ENCODE data around the gene RASL11B.

The RASL11B gene

DNA sequence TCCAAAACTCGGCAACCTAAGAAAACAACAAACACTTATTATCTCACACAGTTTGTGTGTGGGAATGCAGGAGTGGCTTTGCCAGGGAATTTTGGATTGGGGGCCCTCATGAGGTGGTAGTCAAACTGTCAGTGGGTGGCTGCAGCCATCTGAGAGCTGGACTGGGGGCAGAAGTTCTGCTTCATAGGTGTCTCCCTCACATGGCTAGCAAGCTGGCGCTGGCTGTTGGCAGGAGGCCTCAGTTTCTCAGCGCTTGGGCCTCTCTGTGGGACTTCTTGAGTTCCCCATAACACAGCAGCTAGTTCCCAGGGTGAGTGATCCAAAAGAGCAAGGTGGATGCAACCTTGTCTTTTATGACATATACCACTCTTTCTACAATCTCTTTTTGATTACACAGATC lies 26.0 kb upstream of the RASL11B start:
- no peaks in the 10 kb centered on the region for H3K27me3 ChIP-seq (ENCODE audit: control insufficient read depth, insufficient read depth, low read length)
- no peaks in the 10 kb centered on the region for H3K9me3 ChIP-seq (ENCODE audit: control insufficient read depth, insufficient read depth, low read length)
- no peak overlapping the region for H3K9ac ChIP-seq (ENCODE audit: low read depth, low read length)
- H3K36me3 ChIP-seq (ENCODE audit: control insufficient read depth, insufficient read depth, low read length): no peaks in the 10 kb centered on the region
- peaks cover 24% of the 10 kb centered on the region for H3K4me1 ChIP-seq (ENCODE audit: control insufficient read depth, insufficient read depth, low read length)
- no peak overlapping the region for H3K4me3 ChIP-seq (ENCODE audit: low read depth, low read length)

DNA sequence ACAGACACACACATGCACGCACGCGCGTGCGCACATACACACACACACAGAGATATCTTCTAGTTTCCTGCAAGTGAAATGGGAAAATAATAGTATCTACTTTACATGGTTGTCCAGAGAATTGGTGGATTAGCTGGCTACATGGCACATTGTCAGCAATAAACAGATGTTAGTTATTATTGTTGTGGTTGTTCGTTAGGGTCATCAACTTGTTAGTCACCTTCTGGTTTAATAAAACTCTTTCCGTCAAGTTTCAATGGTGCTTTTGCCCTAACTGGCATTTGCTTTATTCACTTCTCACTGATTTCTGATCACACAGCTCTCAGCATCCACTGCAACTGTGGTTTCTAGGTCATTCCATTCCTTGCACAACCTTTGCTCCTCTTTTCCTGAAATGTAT lies 25.4 kb upstream of the RASL11B start:
- Histone ChIP-seq H3K36me3 (ENCODE audit: control insufficient read depth, insufficient read depth, low read length) (no peaks in the 10 kb centered on the region), H3K4me3 (ENCODE audit: low read depth, low read length) (no peak overlapping the region), H3K4me1 (ENCODE audit: control insufficient read depth, insufficient read depth, low read length) (peaks cover 26% of the 10 kb centered on the region), H3K9ac (ENCODE audit: low read depth, low read length) (no peak overlapping the region), H3K27me3 (ENCODE audit: control insufficient read depth, insufficient read depth, low read length) (no peaks in the 10 kb centered on the region), H3K9me3 (ENCODE audit: control insufficient read depth, insufficient read depth, low read length) (no peaks in the 10 kb centered on the region)

DNA sequence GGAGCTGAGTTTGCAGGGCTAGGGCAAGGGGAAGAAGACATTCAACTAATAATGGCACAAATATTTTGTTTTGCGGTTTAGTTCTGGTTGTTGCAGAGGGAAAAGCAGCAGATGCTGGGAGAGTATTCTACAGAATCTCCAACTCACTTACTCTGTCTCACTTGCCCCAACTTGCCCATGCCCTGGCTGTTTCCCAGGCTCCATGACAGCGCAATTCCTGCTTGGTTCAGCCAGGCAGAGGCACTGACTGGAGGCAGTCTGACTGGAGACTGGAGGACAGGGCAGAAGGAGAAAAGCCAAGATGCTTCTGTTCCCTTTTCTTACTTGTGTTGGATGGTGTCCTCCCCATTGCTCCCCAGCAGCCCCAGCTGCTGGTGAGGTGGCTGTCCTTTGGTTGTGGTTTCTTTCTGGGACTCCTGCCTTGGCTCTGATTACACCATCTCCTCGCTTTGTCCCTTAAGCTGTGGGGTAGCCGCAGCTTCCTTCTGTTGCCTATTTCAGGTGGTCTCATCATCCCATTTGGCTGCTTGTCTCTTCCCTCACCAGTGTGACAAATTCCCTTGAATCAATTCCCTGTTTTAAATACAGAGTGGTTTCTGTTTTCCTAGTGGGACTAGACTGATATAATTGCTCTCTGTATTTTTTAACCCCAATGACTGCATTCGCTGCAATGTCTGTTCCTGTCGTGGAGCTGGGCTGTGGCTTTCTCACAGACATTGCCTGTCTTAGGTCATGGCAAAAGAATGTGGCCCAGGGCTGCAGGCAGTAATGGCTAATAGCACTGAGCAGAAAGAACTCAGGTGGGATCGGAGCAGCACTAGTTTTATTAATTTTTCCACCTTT lies 24.2 kb upstream of the RASL11B start:
- Histone ChIP-seq H3K27me3 (ENCODE audit: control insufficient read depth, insufficient read depth, low read length) (no peaks in the 10 kb centered on the region), H3K9me3 (ENCODE audit: control insufficient read depth, insufficient read depth, low read length) (no peaks in the 10 kb centered on the region), H3K36me3 (ENCODE audit: control insufficient read depth, insufficient read depth, low read length) (no peaks in the 10 kb centered on the region), H3K9ac (ENCODE audit: low read depth, low read length) (no peak overlapping the region), H3K4me1 (ENCODE audit: control insufficient read depth, insufficient read depth, low read length) (peaks cover 29% of the 10 kb centered on the region), H3K4me3 (ENCODE audit: low read depth, low read length) (no peak overlapping the region)

DNA sequence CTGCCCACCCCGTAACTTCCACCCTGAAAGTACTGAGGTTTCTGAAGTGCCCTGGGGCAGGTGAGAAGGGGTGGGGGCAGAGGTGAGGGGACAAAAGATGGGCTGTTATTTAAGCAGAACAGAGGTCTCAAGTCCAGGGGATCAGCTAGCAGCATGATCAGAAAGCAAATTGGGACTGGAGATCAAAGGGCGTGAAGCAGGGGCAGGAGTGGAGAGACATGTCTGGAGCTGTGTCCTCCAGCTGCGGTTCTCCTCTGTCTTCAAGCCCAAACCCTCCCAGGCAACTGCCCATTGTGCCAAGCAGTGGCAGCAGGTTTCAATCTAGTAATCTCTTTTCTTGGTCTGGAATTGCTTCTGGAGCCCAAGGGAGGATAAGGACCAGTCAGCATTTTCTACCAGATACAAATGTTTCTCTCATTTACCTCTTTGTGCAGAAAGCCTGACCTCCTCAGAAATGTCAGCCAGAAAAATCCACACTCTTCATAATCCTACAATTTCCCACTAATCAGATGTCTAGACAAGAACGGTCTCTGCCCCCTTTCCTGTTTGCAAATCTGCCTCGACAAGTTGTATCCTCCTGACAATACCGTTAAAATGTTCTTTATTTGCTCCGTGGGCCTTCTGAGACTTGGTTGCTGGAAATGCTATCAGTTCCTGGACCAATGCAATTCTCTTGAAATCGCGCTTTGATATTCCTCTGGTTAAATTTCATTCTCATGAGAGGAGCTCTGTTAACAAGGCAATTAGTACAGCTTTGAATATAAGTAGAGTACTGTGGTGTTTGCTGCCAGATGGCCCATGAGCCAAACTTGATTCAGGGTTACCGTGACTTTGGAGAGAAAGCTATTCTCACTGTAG lies 23.2 kb upstream of the RASL11B start:
- Histone ChIP-seq H3K9ac (ENCODE audit: low read depth, low read length) (no peak overlapping the region), H3K4me3 (ENCODE audit: low read depth, low read length) (no peak overlapping the region)

DNA sequence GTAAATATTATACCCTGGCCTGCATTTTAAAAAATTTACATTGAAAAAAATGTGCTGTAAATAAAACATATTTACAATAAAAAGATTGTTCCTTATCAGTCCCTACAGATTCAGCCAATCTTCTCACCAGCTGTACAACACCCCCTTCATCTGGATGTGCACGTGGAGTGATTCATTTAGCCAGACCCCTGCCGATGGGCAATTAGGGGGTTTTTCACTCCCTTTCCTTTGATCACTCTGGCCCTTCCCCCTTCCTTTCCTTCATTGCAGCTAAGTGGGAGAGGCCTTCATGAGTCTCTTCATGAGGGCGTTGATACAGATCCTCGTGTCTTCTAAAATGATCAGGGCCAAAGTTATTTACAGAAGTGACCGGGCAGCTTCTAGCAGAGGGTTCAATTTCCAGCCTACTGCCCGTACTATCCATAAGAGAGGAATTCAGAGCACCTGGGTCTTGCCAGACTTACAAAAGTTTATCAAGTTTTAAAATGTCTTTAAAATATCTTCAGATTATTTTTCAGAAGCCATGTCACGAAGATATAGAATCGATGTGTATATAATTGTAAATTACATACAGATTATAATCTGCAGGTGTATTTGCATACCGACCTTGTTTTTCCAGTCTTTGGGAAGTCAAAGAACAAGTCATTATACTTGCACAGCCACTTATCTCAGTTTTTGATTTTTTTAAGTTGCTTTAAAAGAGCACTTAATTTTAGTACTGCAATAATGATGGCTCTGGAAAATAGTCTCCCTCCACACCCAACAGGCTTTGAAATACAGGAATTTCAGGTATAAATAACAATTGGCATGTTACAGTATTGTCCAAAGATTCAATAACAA lies 21.4 kb upstream of the RASL11B start:
- H3K9ac ChIP-seq (ENCODE audit: low read depth, low read length): no peak overlapping the region
- no peaks in the 10 kb centered on the region for H3K36me3 ChIP-seq (ENCODE audit: control insufficient read depth, insufficient read depth, low read length)
- no peaks in the 10 kb centered on the region for H3K27me3 ChIP-seq (ENCODE audit: control insufficient read depth, insufficient read depth, low read length)
- no peak overlapping the region for H3K4me3 ChIP-seq (ENCODE audit: low read depth, low read length)
- H3K4me1 ChIP-seq (ENCODE audit: control insufficient read depth, insufficient read depth, low read length): peaks cover 20% of the 10 kb centered on the region
- no peaks in the 10 kb centered on the region for H3K9me3 ChIP-seq (ENCODE audit: control insufficient read depth, insufficient read depth, low read length)

More for the DNA sequence above, 23.2 kb upstream of the RASL11B start:
- Histone ChIP-seq H3K27me3 (ENCODE audit: control insufficient read depth, insufficient read depth, low read length) (no peaks in the 10 kb centered on the region), H3K36me3 (ENCODE audit: control insufficient read depth, insufficient read depth, low read length) (no peaks in the 10 kb centered on the region), H3K9me3 (ENCODE audit: control insufficient read depth, insufficient read depth, low read length) (no peaks in the 10 kb centered on the region), H3K4me1 (ENCODE audit: control insufficient read depth, insufficient read depth, low read length) (peaks cover 31% of the 10 kb centered on the region)

DNA sequence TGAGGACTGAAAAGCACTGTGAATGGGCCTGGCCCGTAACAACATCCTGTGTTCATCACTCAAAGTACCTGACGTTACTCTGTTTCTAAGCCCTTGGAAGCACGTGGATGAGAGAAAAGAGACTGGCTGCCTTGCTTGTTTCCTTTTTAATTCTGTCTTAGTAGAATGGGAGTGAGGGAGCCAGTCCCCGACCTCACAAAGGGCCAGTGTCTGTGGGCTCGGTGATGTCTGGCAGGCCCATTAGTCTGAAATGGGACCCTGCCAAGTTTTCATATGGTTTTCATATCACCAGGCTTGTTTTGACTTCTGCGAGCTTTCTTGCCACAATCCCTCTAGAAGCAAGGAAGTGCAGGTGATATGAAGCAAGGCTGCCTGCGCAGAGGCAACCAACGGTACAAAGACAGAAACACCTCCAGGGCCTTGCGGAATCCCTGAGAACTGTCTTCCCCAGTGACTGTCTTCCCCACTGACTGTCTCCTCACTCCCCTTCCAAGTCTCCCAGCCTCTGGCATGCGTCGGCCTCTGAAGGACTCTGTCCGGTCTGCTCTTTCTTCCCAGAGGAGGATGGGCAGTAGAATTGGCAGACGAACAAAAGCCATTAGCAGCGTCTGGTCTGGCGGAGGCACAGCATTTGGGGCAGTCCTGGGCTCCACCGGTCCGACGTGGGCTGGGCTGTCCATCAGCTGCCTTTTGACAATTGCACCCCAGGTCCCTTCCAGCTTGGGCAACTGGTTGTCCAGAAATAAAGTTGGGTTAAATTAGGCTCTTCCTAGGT lies 20.2 kb upstream of the RASL11B start:
- Histone ChIP-seq H3K36me3 (ENCODE audit: control insufficient read depth, insufficient read depth, low read length) (no peaks in the 10 kb centered on the region), H3K4me1 (ENCODE audit: control insufficient read depth, insufficient read depth, low read length) (peaks cover 18% of the 10 kb centered on the region), H3K27me3 (ENCODE audit: control insufficient read depth, insufficient read depth, low read length) (no peaks in the 10 kb centered on the region)

DNA sequence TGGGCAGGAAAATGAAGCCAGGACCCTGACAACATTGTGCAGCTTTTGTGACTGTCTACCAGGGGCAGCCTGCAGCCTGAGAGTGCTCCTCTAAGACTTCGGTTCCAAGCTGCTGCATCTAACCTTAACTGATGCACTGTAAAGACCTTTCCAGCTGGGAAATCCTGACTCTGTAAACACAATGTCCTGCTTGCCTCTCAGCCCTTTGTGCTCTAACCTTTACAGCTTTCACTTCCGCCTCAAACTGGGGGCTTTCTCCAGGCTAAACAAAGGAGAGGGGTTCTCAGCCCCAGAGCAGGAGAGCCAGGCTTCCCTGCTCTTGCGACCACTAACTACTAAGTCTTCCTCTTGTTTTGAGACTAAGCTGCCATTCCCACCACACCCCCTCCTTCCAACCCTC lies 19.3 kb upstream of the RASL11B start:
- Histone ChIP-seq H3K9ac (ENCODE audit: low read depth, low read length) (no peak overlapping the region), H3K4me3 (ENCODE audit: low read depth, low read length) (no peak overlapping the region), H3K4me1 (ENCODE audit: control insufficient read depth, insufficient read depth, low read length) (peaks cover 18% of the 10 kb centered on the region), H3K9me3 (ENCODE audit: control insufficient read depth, insufficient read depth, low read length) (no peaks in the 10 kb centered on the region), H3K36me3 (ENCODE audit: control insufficient read depth, insufficient read depth, low read length) (no peaks in the 10 kb centered on the region), H3K27me3 (ENCODE audit: control insufficient read depth, insufficient read depth, low read length) (no peaks in the 10 kb centered on the region)

More for the DNA sequence above, 20.2 kb upstream of the RASL11B start:
- no peak overlapping the region for H3K9ac ChIP-seq (ENCODE audit: low read depth, low read length)
- H3K9me3 ChIP-seq (ENCODE audit: control insufficient read depth, insufficient read depth, low read length): no peaks in the 10 kb centered on the region
- H3K4me3 ChIP-seq (ENCODE audit: low read depth, low read length): no peak overlapping the region

DNA sequence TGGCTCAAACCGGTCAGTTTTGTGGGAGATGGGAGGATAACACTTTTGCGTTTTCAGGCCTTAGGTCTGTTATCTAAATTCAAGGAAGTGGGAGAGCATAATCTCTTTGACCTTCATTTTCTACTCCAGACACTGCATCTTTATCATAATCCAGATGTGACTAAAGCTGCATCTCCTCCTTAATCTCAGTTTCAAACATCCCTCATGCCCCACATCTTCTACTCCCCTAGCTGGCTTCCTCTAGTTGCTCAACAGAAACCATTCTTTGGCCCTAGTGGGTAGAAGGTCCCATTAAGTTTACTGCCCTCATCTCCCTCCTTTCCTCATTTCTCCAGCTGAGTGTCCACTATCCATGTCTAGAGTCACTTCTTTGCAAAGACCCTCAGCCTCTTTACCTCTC lies 18.8 kb upstream of the RASL11B start:
- Histone ChIP-seq H3K36me3 (ENCODE audit: control insufficient read depth, insufficient read depth, low read length) (no peaks in the 10 kb centered on the region), H3K4me1 (ENCODE audit: control insufficient read depth, insufficient read depth, low read length) (peaks cover 18% of the 10 kb centered on the region), H3K9ac (ENCODE audit: low read depth, low read length) (no peak overlapping the region), H3K9me3 (ENCODE audit: control insufficient read depth, insufficient read depth, low read length) (no peaks in the 10 kb centered on the region), H3K27me3 (ENCODE audit: control insufficient read depth, insufficient read depth, low read length) (no peaks in the 10 kb centered on the region), H3K4me3 (ENCODE audit: low read depth, low read length) (no peak overlapping the region)

DNA sequence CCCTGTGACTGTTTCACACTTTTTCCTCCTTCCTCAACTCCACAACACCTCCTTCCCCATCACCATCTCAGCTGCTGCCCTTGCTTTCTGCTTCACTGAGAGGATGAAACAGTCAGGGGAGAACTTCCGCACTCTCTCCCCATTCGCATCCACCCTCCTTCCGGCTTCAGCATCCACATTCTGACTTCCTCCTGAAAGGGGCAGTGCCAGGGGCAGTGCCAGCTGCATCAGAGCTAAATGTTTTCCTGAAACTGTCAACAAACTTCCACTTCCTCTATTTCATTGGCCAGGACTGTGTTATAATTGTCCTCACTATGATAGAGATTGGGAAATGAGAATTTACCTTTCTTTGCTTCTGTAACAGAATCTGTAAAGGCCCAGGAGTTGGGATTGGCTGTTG lies 18.2 kb upstream of the RASL11B start:
- no peak overlapping the region for H3K4me3 ChIP-seq (ENCODE audit: low read depth, low read length)
- H3K27me3 ChIP-seq (ENCODE audit: control insufficient read depth, insufficient read depth, low read length): no peaks in the 10 kb centered on the region
- H3K9me3 ChIP-seq (ENCODE audit: control insufficient read depth, insufficient read depth, low read length): no peaks in the 10 kb centered on the region
- peaks cover 19% of the 10 kb centered on the region for H3K4me1 ChIP-seq (ENCODE audit: control insufficient read depth, insufficient read depth, low read length)
- H3K9ac ChIP-seq (ENCODE audit: low read depth, low read length): no peak overlapping the region
- no peaks in the 10 kb centered on the region for H3K36me3 ChIP-seq (ENCODE audit: control insufficient read depth, insufficient read depth, low read length)

DNA sequence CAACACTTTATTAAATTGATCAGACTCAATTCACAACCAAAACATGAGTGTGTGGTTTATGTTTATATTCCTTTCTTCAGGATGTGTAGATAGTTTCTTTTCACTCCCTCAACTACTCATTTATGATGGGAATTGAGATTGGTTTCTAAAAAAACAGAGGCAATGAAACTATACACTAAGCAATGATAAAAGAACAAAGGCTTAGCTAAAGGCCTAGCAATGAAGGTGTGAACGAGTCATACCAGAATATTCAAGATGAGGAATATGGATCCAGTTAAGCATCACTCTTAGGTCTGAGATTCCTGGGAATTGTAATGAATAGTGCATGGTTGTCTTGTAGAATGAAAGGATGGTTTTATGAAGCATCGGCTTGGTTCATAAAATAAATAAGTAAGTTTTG lies 17.5 kb upstream of the RASL11B start:
- Histone ChIP-seq H3K9me3 (ENCODE audit: control insufficient read depth, insufficient read depth, low read length) (no peaks in the 10 kb centered on the region), H3K9ac (ENCODE audit: low read depth, low read length) (no peak overlapping the region), H3K4me1 (ENCODE audit: control insufficient read depth, insufficient read depth, low read length) (peaks cover 20% of the 10 kb centered on the region), H3K27me3 (ENCODE audit: control insufficient read depth, insufficient read depth, low read length) (no peaks in the 10 kb centered on the region), H3K36me3 (ENCODE audit: control insufficient read depth, insufficient read depth, low read length) (no peaks in the 10 kb centered on the region), H3K4me3 (ENCODE audit: low read depth, low read length) (no peak overlapping the region)

DNA sequence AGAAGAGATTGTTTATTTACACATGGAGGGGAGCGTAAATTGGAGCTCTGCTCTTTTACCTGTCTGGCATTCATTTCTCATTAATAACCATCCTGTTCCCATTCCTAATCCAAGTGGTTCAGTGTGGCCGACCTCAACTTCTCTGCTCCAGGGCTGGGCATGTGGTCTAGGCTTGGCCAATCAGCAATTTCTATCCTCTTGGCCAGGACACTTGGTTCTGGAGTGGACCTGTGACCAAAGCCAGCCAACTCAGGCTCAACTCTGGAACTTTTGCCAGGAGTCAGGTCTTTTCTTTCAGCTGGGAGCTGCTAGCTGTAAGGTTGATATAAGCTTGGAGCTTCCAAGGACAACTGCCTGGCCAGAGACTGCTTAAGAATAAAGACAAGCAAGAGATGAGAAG lies 15.6 kb upstream of the RASL11B start:
- no peaks in the 10 kb centered on the region for H3K36me3 ChIP-seq (ENCODE audit: control insufficient read depth, insufficient read depth, low read length)
- no peaks in the 10 kb centered on the region for H3K9me3 ChIP-seq (ENCODE audit: control insufficient read depth, insufficient read depth, low read length)
- peaks cover 10% of the 10 kb centered on the region for H3K4me1 ChIP-seq (ENCODE audit: control insufficient read depth, insufficient read depth, low read length)
- H3K9ac ChIP-seq (ENCODE audit: low read depth, low read length): no peak overlapping the region
- H3K27me3 ChIP-seq (ENCODE audit: control insufficient read depth, insufficient read depth, low read length): no peaks in the 10 kb centered on the region
- H3K4me3 ChIP-seq (ENCODE audit: low read depth, low read length): no peak overlapping the region

All from iPS-15b (cell line).